CD14-positive monocyte (primary cell): Measurements from ENCODE around the gene TRMT10A. TPM values are rescaled to one million over a fixed set of nuclear protein-coding genes. Genes with fewer than 3 reads are reported as not detected.

Experiments used
- DNase-seq, 3 donors: peaks; one replicate each; pipeline ENCODE4 v3.0.0-alpha.2; 2011 to 2022
- H2AFZ ChIP-seq: 2 replicates; pipeline ENCODE4 v1.6.0; 2012; ENCODE audit warnings: mild to moderate bottlenecking, low read depth, low read length, inconsistent platforms; ENCODE audit not compliant: insufficient read depth, poor library complexity, severe bottlenecking
- H3K27ac ChIP-seq, 2 donors: 1 replicate in 1 of 2; 2 replicates in 1 of 2; pipeline ENCODE4 v1.5.1; 2012 to 2013; ENCODE audit warnings: low read length in 2 of 2, control low read depth in 1 of 2, inconsistent platforms in 1 of 2, low read depth in 1 of 2, mild to moderate bottlenecking in 1 of 2
- H3K27me3 ChIP-seq, 2 donors: one replicate each; pipeline versions ENCODE4 v1.6.0 to v1.6.1; 2011 to 2013; ENCODE audit warnings: low read length in 2 of 2; ENCODE audit not compliant: control insufficient read depth in 2 of 2, insufficient read depth in 2 of 2
- H3K36me3 ChIP-seq, 2 donors: replicated peaks in 1 of 2; 1 replicate in 1 of 2; 2 replicates in 1 of 2; pipeline versions ENCODE4 v1.5.1 to v1.6.1; 2012 to 2013; ENCODE audit warnings: low read length in 2 of 2, control low read depth in 1 of 2, inconsistent platforms in 1 of 2, mild to moderate bottlenecking in 1 of 2; ENCODE audit not compliant: insufficient read depth in 2 of 2, control insufficient read depth in 1 of 2
- H3K4me1 ChIP-seq, 2 donors: 1 replicate in 1 of 2; 2 replicates in 1 of 2; pipeline versions ENCODE4 v1.5.1 to v1.6.1; 2012 to 2013; ENCODE audit warnings: low read length in 2 of 2, control low read depth in 1 of 2, inconsistent platforms in 1 of 2, mild to moderate bottlenecking in 1 of 2, moderate library complexity in 1 of 2; ENCODE audit not compliant: insufficient read depth in 2 of 2, control insufficient read depth in 1 of 2
- H3K4me2 ChIP-seq: replicated peaks from 2 replicates; pipeline ENCODE3; 2012; ENCODE audit warnings: low read length, moderate library complexity, mild to moderate bottlenecking; ENCODE audit not compliant: poor library complexity, severe bottlenecking; ENCODE audit errors: extremely low read depth
- H3K4me3 ChIP-seq, 3 experiments: fragments of 200-600 bp in 1 of 3; sonication (generic) in 1 of 3; replicated peaks in 1 of 3; 1 replicate in 2 of 3; 2 replicates in 1 of 3; pipeline ENCODE4 v1.5.1; 2011 to 2013; ENCODE audit warnings: low read length in 3 of 3, mild to moderate bottlenecking in 3 of 3, control low read depth in 2 of 3, low read depth in 2 of 3, inconsistent platforms in 1 of 3, moderate library complexity in 1 of 3
- H3K79me2 ChIP-seq: 2 replicates; pipeline ENCODE4 v1.6.0; 2012; ENCODE audit warnings: mild to moderate bottlenecking, control low read depth, inconsistent platforms, low read length, moderate library complexity; ENCODE audit not compliant: insufficient read depth
- H3K9ac ChIP-seq: 2 replicates; pipeline ENCODE4 v1.6.0; 2017; ENCODE audit warnings: low read length, mild to moderate bottlenecking; ENCODE audit not compliant: insufficient read depth, poor library complexity, severe bottlenecking
- H3K9me3 ChIP-seq, 2 donors: replicated peaks in 1 of 2; 1 replicate in 1 of 2; 2 replicates in 1 of 2; pipeline versions ENCODE4 v1.5.1 to v1.6.1; 2012 to 2013; ENCODE audit warnings: low read length in 2 of 2, control low read depth in 1 of 2; ENCODE audit not compliant: control insufficient read depth in 1 of 2, insufficient read depth in 1 of 2
- H4K20me1 ChIP-seq: 2 replicates; pipeline ENCODE4 v1.6.0; 2012; ENCODE audit warnings: mild to moderate bottlenecking, low read length, control low read depth, moderate library complexity; ENCODE audit not compliant: insufficient read depth
- H3K27ac Mint-ChIP-seq, 7 donors: one replicate each; pipeline ENCODE4 v1.8.0; 2020; ENCODE audit warnings: mild to moderate bottlenecking in 7 of 7, mixed read lengths in 7 of 7, moderate library complexity in 6 of 7, inconsistent platforms in 2 of 7
- H3K27me3 Mint-ChIP-seq, 3 donors: one replicate each; pipeline ENCODE4 v1.8.0; 2021 to 2022; ENCODE audit warnings: low read depth in 3 of 3, mild to moderate bottlenecking in 3 of 3, mixed read lengths in 3 of 3, moderate library complexity in 3 of 3, inconsistent platforms in 1 of 3
- H3K36me3 Mint-ChIP-seq, 2 donors: one replicate each; pipeline ENCODE4 v1.8.0; 2020; ENCODE audit warnings: mixed read lengths in 2 of 2, inconsistent platforms in 1 of 2, mild to moderate bottlenecking in 1 of 2
- H3K4me1 Mint-ChIP-seq: one replicate; pipeline ENCODE4 v1.8.0; 2020; ENCODE audit warnings: mild to moderate bottlenecking, mixed read lengths
- H3K4me3 Mint-ChIP-seq, 2 donors: one replicate each; pipeline ENCODE4 v1.8.0; 2020; ENCODE audit warnings: mild to moderate bottlenecking in 2 of 2, mixed read lengths in 2 of 2, moderate library complexity in 1 of 2
- H3K9me3 Mint-ChIP-seq, 7 donors: one replicate each; pipeline ENCODE4 v1.8.0; 2020 to 2022; ENCODE audit warnings: mixed read lengths in 7 of 7, mild to moderate bottlenecking in 6 of 7, moderate library complexity in 6 of 7, inconsistent platforms in 2 of 7
- CTCF ChIP-seq: fragments of 200-600 bp; IDR thresholded peaks from one replicate; pipeline ENCODE4 v1.8.0; 2022; ENCODE audit warnings: antibody characterized with exemption, mild to moderate bottlenecking
- WGBS: methylation state at CpG from one replicate; pipeline ENCODE4 v1.1.5; 2013; ENCODE audit warnings: missing lambda C conversion rate; ENCODE audit not compliant: insufficient coverage; 5-methylcytosine and 5-hydroxymethylcytosine counted together
- intact Hi-C, 2 donors: fragments of 100-400 bp; cut with micrococcal nuclease; formaldehyde crosslinking; loops; one replicate each; pipeline versions ENCODE4 v1.15.0 to v1.15.1; 2023
- polyA plus RNA-seq, 3 donors: library from polyadenylated mRNA; depleted of rRNA in 1 of 3; unstranded in 2 of 3; stranded (reverse) in 1 of 3; fragments of 300-500 nt in 2 of 3; fragments of >200 nt in 1 of 3; fragmentation: Illumina TruSeq in 2 of 3; gene quantifications; 1 replicate in 2 of 3; 2 replicates in 1 of 3; pipeline ENCODE4 v1.2.3, GENCODE V29; 2012 to 2021

The TRMT10A gene
- polyA plus RNA-seq, 3 donors = 1.6 to 3.9 (median 3.4) TPM

DNA sequence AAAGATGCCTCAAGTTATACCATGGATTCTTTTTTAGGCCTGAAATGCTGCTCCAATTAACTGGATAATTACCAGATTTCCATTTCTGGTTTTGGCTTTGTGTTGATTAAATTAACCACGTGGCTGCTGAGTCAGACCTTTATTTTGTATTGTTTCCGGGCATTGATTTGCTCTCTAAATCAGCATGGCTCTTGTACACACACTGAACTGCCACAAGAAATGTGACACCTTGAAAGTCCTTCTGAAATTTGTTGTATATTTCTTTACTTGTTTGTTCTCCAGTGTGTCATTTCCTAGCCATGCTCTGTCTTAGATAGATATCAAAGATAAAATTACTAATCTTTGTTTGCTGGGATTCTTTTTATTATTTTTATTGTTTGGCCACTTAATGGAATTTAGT, 22.5 kb upstream of the TRMT10A start:
- Histone ChIP-seq H2AFZ (no peak overlapping the region), H3K36me3 (no peaks in the 10 kb centered on the region), H3K4me2 (no peak overlapping the region), H3K4me3 (no peak overlapping the region), H3K79me2 (no peaks in the 10 kb centered on the region), H3K27me3 (peaks cover 0 to 2% of the 10 kb centered on the region in 2 donors), H3K4me1 (no peaks in the 10 kb centered on the region), H3K9me3 (no peaks in the 10 kb centered on the region), H3K27ac (no peak overlapping the region), H3K9ac (no peak overlapping the region), H4K20me1 (no peaks in the 10 kb centered on the region)
- Mint-ChIP-seq H3K27ac (no peak overlapping the region), H3K36me3 (no peaks in the 10 kb centered on the region), H3K27me3 (peaks cover 0 to 6% (median 4%) of the 10 kb centered on the region in 3 donors), H3K4me3 (no peak overlapping the region), H3K9me3 (peaks cover 0 to 4% (median 0%) of the 10 kb centered on the region in 7 donors), H3K4me1 (no peaks in the 10 kb centered on the region)
- intact Hi-C loops = no loop called here
- TF ChIP-seq CTCF = no peak
- no CpG with 5 or more reads among the region's 2 CpGs for WGBS
- no peak for DNase-seq

DNA sequence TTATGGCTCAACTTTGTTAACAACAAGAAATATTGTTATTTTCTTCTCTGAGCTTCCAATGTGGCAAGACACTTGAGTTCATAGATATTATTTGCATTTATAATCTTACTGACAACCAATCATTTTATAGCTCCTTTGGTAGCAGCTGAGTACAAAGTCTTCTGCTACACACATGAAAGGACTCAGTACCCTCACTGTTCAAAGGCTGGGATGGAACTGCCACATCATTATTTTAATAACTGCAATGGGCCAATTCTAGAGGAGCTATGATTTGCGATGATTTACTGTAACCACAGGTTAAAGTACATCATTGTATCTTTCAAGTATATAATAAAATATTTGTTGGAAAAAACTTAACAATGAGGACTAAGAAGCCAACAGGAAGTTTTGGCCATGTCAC, 21.7 kb upstream of the TRMT10A start:
- peaks cover 0 to 2% (median 0%) of the 10 kb centered on the region in 7 donors for H3K9me3 Mint-ChIP-seq
- no CpG with 5 or more reads among the region's 1 CpG for WGBS
- Histone ChIP-seq H4K20me1 (no peaks in the 10 kb centered on the region), H3K9ac (no peak overlapping the region), H3K36me3 (no peaks in the 10 kb centered on the region), H2AFZ (no peak overlapping the region), H3K4me3 (no peak overlapping the region), H3K4me1 (no peaks in the 10 kb centered on the region), H3K9me3 (no peaks in the 10 kb centered on the region), H3K79me2 (no peaks in the 10 kb centered on the region), H3K4me2 (no peak overlapping the region), H3K27me3 (peaks cover 0 to 2% of the 10 kb centered on the region in 2 donors), H3K27ac (no peak overlapping the region)
- DNase-seq = no peak
- peaks cover 0 to 6% (median 4%) of the 10 kb centered on the region in 3 donors for H3K27me3 Mint-ChIP-seq
- H3K36me3 Mint-ChIP-seq = no peaks in the 10 kb centered on the region
- TF ChIP-seq CTCF = no peak
- no peaks in the 10 kb centered on the region for H3K4me1 Mint-ChIP-seq
- intact Hi-C loops = no loop called here
- no peak overlapping the region for H3K4me3 Mint-ChIP-seq
- H3K27ac Mint-ChIP-seq = no peak overlapping the region
